GM23248 (cell line): Measurements from ENCODE around the gene VWA8.

Source experiments
- EZH2 ChIP-seq: fragments of 200-600 bp; sonication (generic); IDR thresholded peaks from 2 replicates; pipeline ENCODE4 v1.6.1; 2018; ENCODE audit warnings: antibody characterized with exemption, mild to moderate bottlenecking; ENCODE audit not compliant: insufficient read depth, poor library complexity, severe bottlenecking
- EZH2phosphoT487 ChIP-seq: fragments of 200-600 bp; sonication (generic); IDR thresholded peaks from 2 replicates; pipeline ENCODE4 v1.6.1; 2018; ENCODE audit warnings: antibody characterized with exemption, moderate library complexity, mild to moderate bottlenecking, low read depth; ENCODE audit not compliant: insufficient read depth

DNA sequence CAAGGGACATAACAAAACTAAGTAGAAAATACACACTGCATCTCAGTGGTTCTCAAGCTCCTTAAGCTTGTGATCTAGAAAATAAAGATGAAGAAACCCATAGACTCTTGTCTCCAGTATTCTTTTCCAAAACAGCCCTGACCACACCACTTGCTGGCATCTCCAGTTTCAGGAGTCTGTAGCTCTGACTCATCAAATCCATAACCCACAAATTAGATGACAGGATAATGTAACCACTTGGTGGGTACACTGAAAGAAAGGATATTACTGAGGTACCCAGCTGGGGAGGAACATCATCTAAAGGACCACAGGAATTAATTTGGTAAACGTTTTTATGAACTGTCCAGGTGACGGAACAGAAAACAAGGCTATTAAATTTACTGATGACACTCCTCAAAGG lies 214.7 kb downstream of the VWA8 start:
- TF ChIP-seq EZH2 (no peak), EZH2phosphoT487 (no peak)
